Esophagus muscularis mucosa (tissue), 4 donors: ENCODE results near the gene NUBP2.

Experiments used
- CTCF ChIP-seq, 3 experiments: fragments of 200-600 bp in 2 of 3; fragments of 450-650 bp in 1 of 3; sonication (generic) in 2 of 3; IDR thresholded peaks; one replicate each; pipeline ENCODE4 v1.5.1; 2017 to 2019; ENCODE audit warnings: antibody characterized with exemption in 3 of 3, mild to moderate bottlenecking in 2 of 3, moderate library complexity in 1 of 3
- EP300 ChIP-seq: sonication (generic); formaldehyde crosslinking; IDR thresholded peaks from one replicate; pipeline ENCODE4 v1.6.1; 2017; ENCODE audit warnings: antibody characterized with exemption
- POLR2A ChIP-seq: fragments of 450-650 bp; IDR thresholded peaks from one replicate; pipeline ENCODE4 v1.6.1; 2017; ENCODE audit warnings: antibody characterized with exemption, moderate library complexity, mild to moderate bottlenecking, low read depth
- POLR2AphosphoS5 ChIP-seq, 2 donors: sonication (generic); formaldehyde crosslinking; IDR thresholded peaks; one replicate each; pipeline ENCODE4 v1.6.1; 2017; ENCODE audit warnings: antibody characterized with exemption in 2 of 2

GRCh38 chr16:1830213-1830612 lies 47.5 kb downstream of the NUBP2 start:
- TF ChIP-seq CTCF (IDR thresholded peaks at IDR 0.05), result no peak
- no peak for TF ChIP-seq EP300
- no peak for TF ChIP-seq POLR2AphosphoS5 (IDR thresholded peaks at IDR 0.05)
- no peak for TF ChIP-seq POLR2A
